Activated CD8-positive, alpha-beta memory T cell treated with anti-CD3 and anti-CD28 coated beads, Interleukin-2, amount 50 U/mL, for 48 hours (primary cell): Measurements from ENCODE around the gene NLRP5.
"Not testable (repeated sequence)": the region's sequence is repeated elsewhere in the genome, so short reads cannot be mapped to it uniquely, and the experiment has no call there.

Experiments used
- DNase-seq: peaks from one replicate; pipeline ENCODE4 v3.0.0-alpha.2; 2020

NLRP5 gene

DNA sequence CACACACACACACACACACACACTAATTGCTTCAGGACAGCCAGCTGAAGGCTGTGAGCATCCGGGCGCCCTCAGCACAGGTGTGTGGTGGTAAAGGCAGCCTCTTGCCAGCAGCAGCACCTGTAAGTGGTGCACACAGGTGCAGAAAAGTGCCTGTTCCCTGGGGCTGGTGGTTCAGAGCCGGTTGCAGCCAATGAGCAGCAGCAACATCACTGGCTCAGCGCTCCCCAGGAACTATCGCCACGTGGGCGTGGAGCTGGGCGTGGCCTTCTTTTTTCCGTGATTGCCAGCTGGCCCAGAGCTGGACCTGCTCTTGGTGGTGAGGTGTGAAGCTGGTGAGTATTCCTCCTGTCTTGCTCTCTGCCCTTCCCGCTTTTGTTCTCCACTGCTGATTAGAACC is at the start of gene NLRP5:
Gene NLRP5, plus strand, starts transcription at position 289 of the 400 bp plus-strand sequence.
- DNase-seq = no peak

DNA sequence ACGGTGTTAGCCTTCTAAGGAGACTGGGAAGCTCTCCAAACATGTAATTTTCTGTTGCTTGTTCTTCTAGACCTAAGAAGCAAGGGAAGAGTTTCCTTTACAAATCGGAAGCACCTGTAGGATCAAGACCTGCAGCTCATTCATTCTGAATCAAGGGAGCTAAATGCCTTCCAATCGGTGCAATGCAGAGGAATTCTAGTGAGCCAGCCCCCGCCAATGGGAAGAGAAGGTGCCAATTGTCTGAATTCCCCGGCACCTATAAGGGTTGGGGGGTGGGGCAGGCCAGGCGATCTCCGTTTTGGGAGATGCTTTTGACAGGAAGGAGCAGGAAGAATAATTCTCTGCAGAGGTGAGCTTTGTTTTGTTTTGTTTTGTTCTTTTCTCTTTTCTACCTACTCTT is 47.4 kb upstream of the NLRP5 start:
- DNase-seq = no peak

DNA sequence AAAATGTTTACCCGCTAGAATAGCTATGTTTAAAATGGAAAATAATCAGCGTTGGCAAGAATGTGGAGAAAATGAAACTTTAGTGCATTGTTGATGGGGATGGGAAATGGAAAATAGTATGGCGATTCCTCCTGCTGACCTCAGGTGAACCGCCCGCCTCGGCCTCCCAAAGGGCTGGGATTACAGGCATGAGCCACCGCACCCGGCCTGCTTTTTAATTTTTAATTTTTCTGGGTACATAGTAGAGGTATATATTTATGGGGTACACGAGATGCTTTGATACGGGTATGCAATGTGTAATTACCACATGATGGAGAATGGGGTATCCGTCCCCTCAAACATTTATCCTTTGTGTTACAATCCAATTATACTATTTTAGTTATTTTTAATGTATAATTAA is 46.3 kb upstream of the NLRP5 start:
- DNase-seq = no peak

DNA sequence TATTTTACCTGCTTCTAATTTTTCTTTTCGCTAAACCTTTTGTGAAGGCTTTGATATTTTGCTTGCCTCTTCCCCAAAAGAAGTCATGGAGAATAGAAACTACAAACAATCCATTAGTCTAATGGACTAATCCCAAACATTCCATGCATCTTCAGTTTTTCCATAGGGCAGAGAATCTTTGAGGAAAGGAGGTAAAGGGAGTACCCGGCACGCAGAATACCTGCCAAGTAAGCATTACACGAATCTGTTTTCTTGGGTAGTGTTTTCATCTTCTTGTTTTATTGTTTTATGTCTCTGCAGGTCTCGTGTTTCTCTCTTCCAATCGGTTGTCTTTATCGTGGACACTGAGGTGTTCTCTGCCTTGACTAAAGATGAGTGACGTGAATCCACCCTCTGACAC is 39.0 kb upstream of the NLRP5 start, which contains the start of gene NLRP8:
Gene NLRP8, plus strand, starts transcription at position 301 of the 400 bp plus-strand sequence.
- DNase-seq = no peak

DNA sequence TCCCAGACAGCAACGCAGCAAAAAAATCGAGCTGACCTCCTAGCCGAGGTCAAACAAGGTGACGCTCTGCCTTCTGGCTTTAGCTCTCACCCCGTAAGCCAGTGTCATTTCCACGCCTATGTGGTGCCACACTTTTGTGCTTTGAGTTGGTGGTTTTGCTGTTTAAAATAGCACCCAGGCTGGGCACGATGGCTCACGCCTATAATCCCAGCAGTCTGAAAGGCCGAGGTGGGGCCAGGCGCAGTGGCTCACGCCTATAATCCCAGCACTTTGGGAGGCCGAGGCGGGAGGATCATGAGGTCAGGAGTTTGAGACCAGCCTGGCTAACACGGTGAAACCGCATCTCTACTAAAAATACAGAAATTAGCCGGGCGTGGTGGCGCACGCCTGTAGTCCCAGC is 36.0 kb upstream of the NLRP5 start:
- not testable (repeated sequence) for DNase-seq

DNA sequence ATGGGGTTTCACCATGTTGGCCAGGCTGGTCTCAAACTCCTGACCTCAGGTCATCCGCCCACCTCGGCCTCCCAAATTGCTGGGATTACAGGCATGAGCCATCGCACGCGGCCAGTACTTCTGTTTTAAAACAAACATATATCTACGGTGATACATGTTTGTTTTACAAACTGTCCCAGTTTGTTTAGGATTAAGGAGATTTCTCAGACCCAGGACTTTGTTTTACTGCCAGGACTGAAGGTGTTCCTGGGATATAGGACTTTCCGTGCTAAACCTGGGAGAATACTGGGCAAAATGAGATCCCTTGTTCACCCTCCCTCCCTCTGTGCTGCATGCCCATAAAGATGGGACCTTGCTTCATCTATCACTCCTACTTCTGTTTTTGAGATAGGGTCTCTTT is 30.1 kb upstream of the NLRP5 start:
- no peak for DNase-seq

DNA sequence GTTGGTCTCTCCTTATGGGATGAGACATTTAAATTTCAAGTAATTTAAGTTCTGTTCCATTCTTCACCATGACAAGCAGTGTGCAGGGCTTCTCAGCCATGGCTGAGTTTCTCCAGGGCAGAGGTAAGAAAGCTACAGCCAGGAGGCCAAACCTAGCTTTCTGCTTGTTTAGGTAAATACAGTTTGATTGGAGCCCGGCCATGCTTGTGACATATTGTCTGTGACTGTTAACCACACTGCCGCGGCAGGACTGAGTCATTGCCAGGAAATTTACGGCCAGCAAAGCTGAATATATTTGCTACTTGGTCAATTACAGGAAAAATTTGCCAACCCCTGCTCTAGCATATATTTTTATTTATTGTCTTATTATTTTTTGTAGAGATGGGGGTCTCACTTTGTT is 28.2 kb upstream of the NLRP5 start:
- no peak for DNase-seq

DNA sequence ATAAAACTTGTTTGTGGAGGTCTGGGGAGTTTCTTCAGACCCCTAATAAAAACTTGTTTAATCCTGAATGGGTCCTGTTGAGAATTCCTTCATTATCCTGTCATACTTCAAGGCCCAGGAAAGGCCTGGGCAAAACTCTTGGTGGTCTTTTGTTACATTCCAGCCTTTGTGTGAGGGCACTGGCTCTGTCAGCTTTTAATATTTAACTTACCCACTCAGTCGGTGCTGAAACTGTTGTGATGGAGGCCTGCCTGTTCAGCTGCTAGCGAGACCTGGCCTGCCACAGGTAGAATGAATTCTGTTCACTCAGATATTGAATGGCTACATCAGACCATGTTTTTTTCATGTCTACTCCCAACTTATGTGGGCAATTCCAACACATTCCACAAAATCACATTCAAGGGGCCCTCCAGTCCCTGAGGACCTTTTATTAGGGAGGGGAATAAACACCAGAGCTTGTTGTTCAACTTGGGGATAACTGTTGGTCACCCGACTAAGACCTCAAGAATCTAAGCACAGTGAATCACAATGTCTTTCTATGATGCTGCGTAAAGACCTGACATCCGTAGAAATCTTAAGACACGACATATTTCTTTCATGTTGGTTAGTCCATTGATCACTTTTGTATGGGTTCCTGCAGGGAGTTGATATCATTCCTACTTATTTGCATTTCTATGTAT is 26.4 kb upstream of the NLRP5 start:
- no peak for DNase-seq

DNA sequence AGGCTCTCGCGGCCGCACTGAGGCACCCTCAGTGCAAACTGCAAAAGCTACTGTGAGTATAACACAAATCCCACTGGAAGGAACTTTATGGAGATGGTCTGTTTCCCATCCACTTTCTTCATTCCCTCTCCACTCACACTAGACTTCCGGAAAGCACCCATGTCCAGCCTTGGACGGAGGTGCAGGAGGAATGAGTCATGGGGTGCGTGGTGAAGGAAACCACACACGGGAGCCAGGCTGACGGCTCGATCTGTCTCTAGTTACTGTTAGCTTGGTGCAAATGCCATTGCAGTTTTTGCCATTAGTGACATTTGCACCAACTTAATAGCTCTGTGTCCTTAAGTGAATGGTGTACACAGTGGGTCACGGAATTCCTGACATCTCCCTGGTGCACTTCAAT is 24.4 kb upstream of the NLRP5 start:
- DNase-seq = no peak

DNA sequence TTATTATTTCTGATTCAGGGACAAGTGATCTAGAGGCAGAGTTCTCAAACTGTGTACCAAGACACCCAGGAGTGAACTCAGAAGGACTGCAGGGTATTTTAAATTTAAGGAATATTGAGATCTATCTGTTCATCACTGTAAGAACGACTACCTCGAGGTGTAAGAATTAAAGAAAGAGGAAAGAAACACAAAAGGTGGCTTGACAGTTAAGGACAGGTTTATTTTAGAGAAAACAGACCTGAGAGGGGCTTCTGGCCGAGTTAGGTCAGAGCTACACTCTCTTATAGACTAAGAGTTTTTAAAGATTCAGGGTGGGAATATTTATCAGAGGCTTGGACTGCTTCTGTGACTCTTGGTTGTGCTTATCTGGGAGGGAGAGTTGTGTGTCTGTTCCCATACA is 12.6 kb upstream of the NLRP5 start:
- DNase-seq = no peak

DNA sequence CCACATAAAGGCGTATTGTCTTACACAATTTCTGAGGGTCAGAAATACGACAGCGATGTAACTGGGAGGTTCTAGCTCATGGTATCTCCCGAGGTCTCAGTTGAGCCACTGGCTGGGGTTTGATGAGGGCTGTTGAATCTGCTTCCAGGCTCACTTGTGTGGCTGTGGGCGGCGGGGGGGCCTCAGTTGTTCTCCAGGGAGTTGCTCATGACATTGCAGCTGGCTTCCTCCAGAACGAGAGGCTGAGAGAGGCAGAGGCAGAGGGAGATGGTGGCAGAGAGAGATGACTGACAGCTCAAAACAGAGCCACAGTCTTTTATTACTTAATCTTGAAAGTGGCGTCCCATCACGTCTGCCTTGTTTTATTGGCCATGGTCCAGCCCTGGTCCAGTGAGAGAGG is 6.2 kb upstream of the NLRP5 start:
- DNase-seq = no peak

DNA sequence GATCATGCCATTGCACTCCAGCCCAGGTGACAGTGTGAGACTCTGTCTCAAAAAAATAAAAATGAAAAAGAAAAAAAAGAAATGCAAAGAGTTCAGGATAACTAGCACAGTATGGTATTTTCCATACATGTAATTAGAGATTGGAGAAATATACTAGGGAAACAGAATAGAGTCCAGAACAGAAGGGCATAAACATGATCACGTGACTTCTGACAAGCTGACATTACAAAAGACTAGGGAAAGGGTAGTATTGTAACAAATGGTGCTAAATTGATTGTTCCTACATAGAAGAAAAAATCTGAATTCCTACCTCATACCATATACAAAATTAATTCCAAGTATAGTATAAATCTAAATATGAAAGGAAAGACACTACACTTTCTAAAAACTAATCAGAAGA is 1.3 kb upstream of the NLRP5 start:
- no peak for DNase-seq

DNA sequence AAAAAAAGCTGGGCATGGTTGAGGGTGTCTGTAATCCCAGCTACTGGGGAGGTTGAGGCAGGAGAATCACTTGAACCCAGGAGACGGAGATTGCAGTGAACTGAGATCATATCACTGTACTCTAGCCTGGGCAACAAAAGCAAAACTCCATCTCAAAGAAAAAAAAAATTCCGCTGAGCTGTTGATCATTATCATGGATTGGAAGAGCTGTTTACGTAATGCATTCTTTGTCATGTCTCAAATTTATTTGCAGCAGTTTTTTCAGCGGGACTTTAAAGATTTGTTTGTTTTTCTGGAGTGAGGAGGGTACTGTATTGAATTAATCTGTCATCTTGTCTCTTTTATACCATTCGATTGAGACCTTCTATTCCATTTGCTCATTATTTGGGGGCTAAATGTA is 4.3 kb downstream of the NLRP5 start:
- DNase-seq = no peak

DNA sequence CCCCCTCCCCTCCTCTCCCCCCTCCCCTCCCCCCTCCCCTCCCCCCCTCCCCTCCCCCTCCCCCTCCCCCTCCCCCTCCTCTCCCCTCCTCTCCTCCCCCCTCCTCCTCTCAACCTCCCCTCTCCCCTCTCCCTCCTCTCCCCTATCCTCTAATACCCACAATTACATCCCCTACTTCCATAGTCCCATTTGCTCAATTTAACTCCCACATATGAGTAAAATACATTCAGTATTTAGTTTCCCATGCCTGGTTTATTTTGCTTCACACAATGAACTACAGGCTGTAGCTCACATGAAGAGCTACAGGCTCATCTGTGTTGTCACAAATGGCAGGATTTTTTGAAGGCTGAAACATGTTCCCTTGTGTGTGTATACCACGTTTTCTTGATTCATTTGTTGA is 6.9 kb downstream of the NLRP5 start:
- no peak for DNase-seq

DNA sequence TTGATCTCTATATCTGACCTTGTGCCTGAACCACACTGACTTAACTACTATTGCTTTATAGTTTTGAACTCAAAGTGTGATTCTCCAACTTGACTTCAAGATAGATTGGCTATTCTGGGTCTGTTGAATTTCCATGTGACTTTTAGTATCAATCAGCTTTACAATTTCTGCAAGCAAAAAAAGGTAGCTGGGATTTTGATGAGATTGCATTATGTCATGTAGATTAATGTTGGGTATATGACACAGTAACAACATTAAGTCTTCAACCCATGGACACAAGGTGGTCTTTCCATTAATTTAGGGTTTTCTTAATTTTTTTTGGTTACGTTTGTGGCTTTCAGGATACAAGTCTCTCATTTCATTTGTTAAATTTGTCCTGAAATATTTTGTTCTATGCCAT is 28.2 kb downstream of the NLRP5 start:
- DNase-seq = no peak

DNA sequence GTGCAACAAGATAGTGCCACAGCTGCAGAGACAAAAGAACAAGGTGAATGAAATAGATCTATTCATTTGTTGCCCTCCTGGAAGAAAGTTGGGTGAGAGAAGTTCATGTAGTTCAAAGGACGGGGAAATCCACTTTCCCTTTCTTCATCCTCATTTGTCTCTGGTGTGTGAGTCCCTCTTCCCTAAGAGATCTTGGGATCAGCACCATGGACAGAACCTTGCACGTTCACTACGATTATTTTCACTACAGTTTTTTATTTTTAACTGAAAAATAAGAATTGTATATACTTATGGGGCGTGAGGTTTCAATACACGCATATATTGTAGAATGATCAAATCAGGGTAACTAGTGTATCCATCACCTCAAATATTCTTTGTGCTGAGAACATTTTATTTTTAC is 29.2 kb downstream of the NLRP5 start:
- DNase-seq = no peak

DNA sequence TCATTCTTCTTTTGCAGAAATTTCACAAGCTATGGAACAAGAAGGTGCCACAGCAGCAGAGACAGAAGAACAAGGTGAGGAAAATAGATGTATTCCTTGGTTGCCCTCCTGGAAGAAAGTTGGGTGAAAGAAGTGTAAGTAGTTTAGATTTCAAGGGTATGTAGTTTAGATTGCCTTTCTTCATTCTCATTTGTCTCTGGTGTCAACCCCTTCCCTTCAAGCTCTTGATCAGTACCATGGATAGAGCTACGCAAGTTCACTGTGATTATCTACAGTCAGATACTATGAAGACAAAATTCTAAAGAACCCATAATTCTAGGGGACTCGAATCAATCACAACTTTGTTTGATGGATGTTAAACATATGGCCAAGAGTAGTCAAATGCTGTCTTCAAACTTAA is 32.8 kb downstream of the NLRP5 start:
- DNase-seq = not testable (repeated sequence)

DNA sequence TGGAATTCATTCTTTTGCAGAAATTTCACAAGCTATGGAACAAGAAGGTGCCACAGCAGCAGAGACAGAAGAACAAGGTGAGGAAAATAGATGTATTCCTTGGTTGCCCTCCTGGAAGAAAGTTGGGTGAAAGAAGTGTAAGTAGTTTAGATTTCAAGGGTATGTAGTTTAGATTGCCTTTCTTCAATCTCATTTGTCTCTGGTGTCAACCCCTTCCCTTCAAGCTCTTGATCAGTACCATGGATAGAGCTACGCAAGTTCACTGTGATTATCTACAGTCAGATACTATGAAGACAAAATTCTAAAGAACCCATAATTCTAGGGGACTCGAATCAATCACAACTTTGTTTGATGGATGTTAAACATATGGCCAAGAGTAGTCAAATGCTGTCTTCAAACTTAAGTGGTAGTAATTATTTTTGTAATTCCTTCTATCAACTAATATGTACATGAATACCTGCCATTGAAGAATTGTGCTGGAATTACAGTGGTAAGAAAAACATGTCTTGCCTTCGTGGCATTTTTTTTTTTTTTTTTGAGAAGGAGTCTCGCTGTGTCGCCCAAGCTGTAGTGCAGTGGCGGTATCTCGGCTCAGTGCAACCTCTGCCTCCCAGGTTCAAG is 33.9 kb downstream of the NLRP5 start:
- DNase-seq = not testable (repeated sequence)

DNA sequence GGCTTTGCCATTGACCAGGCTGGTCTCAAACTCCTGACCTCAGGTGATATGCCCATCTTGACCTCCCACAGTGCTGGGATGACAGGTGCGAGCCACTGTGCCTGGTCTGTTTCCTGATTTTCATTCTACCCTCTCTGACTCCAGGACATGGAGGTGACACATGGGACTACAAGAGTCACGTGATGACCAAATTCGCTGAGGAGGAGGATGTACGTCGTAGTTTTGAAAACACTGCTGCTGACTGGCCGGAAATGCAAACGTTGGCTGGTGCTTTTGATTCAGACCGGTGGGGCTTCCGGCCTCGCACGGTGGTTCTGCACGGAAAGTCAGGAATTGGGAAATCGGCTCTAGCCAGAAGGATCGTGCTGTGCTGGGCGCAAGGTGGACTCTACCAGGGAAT is 40.2 kb downstream of the NLRP5 start:
- DNase-seq = no peak

DNA sequence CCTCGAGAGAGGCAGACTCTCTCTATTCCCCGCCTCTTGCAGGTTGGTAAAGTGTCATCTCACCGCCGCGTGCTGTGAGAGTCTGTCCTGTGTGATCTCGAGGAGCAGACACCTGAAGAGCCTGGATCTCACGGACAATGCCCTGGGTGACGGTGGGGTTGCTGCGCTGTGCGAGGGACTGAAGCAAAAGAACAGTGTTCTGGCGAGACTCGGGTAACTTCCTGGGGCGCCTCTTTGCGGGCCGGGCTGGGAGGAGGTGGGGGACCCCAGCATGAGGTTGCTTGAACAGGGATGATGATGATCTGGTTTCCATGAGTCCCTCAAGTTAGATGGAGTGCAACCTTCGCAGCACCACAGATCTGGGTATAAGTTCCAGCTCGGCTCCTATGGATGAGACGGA is 67.0 kb downstream of the NLRP5 start:
- no peak for DNase-seq

DNA sequence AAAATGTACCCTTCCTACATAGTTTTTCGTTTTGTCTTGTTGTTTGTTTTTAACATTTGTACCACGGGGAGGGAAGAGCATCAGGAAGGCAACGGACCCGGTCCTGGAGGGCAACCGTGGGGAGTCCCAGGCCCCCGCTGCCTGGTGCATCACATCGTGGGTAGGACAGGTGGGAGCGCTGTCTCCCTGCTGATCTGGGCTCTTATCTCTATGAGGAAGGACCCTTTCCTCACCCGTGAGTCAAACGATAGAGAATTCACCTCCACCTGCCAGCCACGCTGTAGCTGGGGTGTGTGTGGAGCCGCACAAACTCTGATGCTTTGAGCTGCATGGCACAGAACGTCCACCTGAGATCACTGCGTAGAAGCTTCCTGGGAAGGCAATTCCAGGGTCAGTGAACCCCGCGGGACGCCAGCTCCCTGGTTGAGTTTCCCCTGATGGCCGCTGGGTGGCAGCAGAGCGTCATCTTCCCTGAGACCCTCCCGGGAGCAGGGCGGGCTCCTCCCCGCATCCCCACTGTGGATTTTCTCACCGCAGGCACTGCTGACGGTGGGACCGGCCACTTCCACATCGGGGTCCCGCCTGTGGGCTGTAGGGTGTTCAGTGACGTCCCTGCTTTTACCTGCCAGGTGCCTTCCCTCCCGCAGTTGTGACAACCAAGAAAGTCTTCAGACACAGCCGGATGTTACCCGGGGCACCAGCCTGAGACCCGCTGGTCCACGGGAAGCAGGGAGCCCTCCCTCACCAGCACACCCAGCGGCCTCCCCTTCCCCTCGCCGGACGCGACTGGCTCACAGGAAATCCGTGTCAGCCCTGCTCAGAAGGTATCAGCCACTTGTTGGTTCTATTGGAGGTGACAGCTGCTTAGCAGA is 79.8 kb downstream of the NLRP5 start:
- DNase-seq = peak; percentile 85

DNA sequence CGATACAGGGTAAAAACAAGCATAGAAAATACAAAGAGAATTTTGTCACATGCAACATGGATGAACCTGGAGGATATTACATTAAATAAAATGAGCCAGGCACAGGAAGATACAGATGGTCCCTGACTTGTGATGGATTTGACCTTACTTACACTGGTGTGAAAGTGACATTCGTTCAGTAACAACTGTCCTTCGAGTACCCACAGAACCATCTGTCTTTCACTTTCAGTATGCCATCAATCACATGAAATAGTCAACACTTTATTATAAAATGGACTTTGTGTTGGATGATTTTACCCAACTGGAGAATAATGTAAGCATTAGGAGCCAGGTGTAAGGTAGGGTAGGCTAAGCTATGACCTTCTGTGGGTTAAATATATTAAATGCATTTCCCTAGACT is 83.1 kb downstream of the NLRP5 start:
- no peak for DNase-seq

DNA sequence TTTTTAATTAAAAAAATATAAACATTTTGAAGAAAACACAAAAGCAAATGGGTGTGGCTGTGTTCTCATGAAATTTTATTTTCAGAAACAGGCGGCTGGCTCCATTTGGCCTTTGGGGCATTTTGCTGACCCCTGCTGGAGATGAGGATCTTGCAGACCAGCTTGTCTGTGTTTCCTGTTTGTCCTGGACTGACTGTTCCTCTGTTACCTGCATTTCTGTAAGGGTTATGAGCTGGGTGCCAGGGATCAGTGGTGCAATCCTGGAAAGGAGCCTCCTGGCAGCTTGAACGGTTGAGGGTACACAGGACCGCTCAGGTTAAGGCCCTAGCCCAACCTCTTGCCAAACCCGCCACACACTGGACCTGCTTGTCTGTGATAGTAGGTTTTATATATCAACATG is 84.6 kb downstream of the NLRP5 start:
- DNase-seq = no peak

DNA sequence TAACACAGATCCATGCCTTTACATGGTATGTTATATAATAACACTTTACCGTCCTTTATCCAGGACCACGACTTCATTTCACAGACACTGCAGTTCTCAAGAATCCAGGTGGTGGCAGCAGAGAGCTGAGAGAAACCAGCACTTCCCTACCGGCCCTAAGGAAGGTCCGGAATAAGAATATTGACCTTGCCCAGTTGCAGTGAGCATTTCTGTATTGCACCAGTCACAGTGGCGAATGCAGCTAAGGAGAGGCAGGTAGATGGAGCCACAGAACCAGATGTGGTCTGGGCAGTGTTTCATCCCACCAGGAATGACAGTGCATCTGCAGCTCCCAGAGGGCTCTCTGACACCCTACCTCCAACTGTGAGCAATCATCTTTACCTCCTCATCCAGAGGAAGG is 89.9 kb downstream of the NLRP5 start:
- no peak for DNase-seq
